ENCODE data around the gene FHDC1. TPM values are rescaled to one million over a fixed set of nuclear protein-coding genes. Genes with fewer than 3 reads are reported as not detected.

Gene FHDC1
- total RNA-seq, 1 experiment from 2014 or later = 0.46 TPM

DNA sequence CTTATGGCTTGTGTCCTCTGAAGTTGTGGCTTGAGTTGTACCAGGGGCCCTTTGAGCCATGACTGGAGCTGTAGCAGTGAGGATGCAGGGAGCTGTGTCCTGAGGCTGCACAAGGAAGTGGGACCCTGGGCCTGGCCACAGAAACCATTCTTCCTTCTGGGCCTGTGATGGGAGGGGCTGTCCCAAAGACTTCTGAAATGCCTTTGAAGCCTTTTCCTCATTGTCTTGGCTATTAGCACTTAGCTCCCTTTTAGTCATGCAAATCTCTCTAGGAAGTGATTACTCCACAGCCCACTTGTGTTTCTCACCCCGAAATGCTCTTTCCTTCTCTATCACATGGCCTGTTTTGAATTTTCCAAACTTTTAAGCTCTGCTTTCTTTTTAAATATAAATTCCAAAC is 92.4 kb downstream of the FHDC1 start:
- no peak for DNase-seq (ENCODE audit: low read depth)

Other genes with a start within 250 kb of the FHDC1 start
- 0.06 and 0.63 TPM in 2 replicates for gene TIGD4, start 156.6 kb upstream of the FHDC1 start, total RNA-seq (2014; rRNA removed)
- gene ARFIP1, start 156.4 kb upstream of the FHDC1 start, total RNA-seq (2014; rRNA removed) = 45.1 and 48.0 TPM in 2 replicates